HG02840 (cell line): ENCODE data around the gene TRPV2.
"Not testable (repeated sequence)": the region's sequence is repeated elsewhere in the genome, so short reads cannot be mapped to it uniquely, and the experiment has no call there.

Experiments
- ATAC-seq: cut with Tn5 transposase; IDR thresholded peaks from one replicate; pipeline ENCODE4 v1.9.1; 2021; ENCODE audit warnings: mild to moderate bottlenecking, moderate library complexity, moderate number of reproducible peaks; ENCODE audit not compliant: unreplicated experiment, low FRiP score

Gene TRPV2

GRCh38 chr17:16452268-16452667 is 36.9 kb downstream of the TRPV2 start:
- not testable (repeated sequence) for ATAC-seq

- ATAC-seq, result no peak
These were observed 38.1 kb downstream of the TRPV2 start for GRCh38 chr17:16453493-16453851.

GRCh38 chr17:16455997-16456741 is 40.8 kb downstream of the TRPV2 start:
- ATAC-seq, result no peak

GRCh38 chr17:16456742-16457316 is 41.5 kb downstream of the TRPV2 start:
- no peak for ATAC-seq

- ATAC-seq, result no peak
These were observed 43.9 kb downstream of the TRPV2 start for GRCh38 chr17:16459271-16459670.

- no peak for ATAC-seq
These were observed 44.6 kb downstream of the TRPV2 start for GRCh38 chr17:16459855-16460550.

- ATAC-seq, result no peak
These were observed 45.6 kb downstream of the TRPV2 start for GRCh38 chr17:16460796-16461605.

GRCh38 chr17:16461606-16461866 is 46.2 kb downstream of the TRPV2 start:
- no peak for ATAC-seq

GRCh38 chr17:16462070-16462864 is 46.9 kb downstream of the TRPV2 start:
- no peak for ATAC-seq

- ATAC-seq, result no peak
These were observed 48.3 kb downstream of the TRPV2 start for GRCh38 chr17:16463358-16464302.

- no peak for ATAC-seq
These were observed 49.1 kb downstream of the TRPV2 start for GRCh38 chr17:16464303-16465051.

- ATAC-seq, result no peak
These were observed 49.6 kb downstream of the TRPV2 start for GRCh38 chr17:16465052-16465312.

- ATAC-seq, result no peak
These were observed 50.5 kb downstream of the TRPV2 start for GRCh38 chr17:16465861-16466338.

GRCh38 chr17:16466407-16466806 is 51.0 kb downstream of the TRPV2 start:
- ATAC-seq, result no peak

- no peak for ATAC-seq
These were observed 51.7 kb downstream of the TRPV2 start for GRCh38 chr17:16467044-16467443.

GRCh38 chr17:16467886-16468285 is 52.5 kb downstream of the TRPV2 start:
- ATAC-seq, result no peak

GRCh38 chr17:16468428-16468992 is 53.1 kb downstream of the TRPV2 start:
- ATAC-seq, result no peak

- no peak for ATAC-seq
These were observed 54.9 kb downstream of the TRPV2 start for GRCh38 chr17:16470265-16470664.
